HUDEP-2 (cell line): ENCODE results near the gene RASSF5.

Experiments used
- DNase-seq, 76 experiments: peaks; one replicate each; lab custom pipeline; 2025; ENCODE audit not compliant: unreplicated experiment in 76 of 76; lab: John Stamatoyannopoulos, UW

Gene RASSF5

GRCh38 chr1:206540044-206540780, 32.9 kb downstream of the RASSF5 start:
- DNase-seq = no peak

DNA sequence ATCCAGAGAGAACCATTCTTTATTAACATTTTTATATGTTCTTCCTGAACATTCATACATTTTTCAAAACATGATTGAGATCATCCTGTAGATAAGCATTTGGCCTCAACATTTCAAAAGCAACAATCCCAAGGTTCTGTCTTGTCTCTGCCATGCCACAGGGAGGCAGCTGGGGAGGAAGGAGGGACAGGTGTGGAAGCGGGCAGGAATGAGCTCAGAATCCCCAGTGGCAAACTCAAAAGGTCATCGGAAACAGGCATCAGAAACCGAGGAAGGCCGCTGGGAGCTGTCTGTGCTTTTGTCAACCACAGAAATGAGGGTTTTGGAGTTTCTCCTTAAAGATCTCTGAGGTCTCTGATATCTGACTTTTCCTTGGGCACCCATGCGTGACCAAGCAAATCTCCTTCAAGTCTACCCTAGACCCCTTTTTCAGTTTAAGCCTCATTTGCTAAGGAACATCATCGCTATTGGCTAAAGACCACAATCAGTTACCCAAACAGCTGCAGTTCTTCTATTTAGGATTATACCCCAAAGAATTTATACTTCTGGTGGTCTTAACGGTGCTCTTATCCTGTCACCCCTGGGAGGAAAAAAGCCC, 34.0 kb downstream of the RASSF5 start:
- no peak for DNase-seq

GRCh38 chr1:206544562-206545257, 37.4 kb downstream of the RASSF5 start:
- DNase-seq = peak in 54 of 76 experiments; percentile 4 to 73 (median 38)

- DNase-seq = no peak
Observed at GRCh38 chr1:206545351-206545750, 38.0 kb downstream of the RASSF5 start.

- DNase-seq = no peak
Observed at GRCh38 chr1:206547104-206547503, 39.8 kb downstream of the RASSF5 start.

DNA sequence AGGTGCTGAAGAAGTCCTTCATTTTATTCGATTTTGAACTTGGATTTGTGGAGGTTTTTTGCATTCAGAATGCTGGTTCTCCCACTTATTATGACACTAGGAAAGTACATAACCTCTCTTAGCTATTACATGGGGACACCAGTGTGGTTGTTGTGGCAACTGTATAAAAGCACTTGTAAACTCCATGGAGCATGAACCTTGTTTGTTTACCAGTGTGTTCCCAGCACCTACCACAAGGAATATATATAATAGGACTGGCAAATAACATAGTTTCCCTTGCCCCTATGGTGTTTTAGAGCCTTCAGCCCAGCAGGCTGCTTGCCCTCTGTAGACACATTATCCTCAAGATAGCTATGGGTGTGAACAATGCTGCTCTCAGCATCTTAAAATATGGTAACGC, 43.1 kb downstream of the RASSF5 start:
- no peak for DNase-seq

DNA sequence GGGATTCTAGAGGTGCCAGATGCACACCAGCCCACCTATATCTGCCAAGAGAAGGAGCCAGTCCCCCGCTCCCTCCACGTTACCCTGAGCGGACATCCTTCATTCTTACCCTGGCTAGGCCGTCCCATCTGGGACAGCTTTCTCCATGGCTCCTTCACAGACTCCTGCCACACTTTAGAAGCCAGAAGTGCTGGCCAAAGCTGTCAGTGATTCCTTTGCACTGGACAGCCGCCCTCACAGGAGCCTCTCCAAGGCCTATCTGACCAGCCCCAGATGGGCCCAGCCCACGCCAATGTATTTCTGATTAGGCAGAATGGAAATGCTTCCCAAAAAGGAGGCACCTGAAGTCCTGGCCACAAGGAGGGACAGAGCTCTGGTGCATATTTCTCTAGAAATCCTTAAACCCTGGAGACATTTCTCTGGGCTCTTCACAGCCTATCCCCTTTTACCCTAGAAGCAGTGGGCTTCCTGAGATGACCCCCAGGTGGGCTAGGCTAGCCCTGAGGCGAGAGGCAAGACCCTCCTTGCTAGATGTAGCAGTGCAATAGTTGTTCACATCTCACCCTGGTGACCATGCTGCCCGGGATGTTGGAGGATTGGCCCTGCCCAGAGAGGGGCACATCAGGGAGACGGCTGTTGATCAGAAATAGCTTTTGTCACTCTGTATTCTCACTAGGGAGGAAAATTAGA, 44.1 kb downstream of the RASSF5 start:
- DNase-seq = peak in 1 of 76 experiments; percentile 27

GRCh38 chr1:206551986-206552326, 44.6 kb downstream of the RASSF5 start:
- DNase-seq = no peak

GRCh38 chr1:206554211-206554610, 46.9 kb downstream of the RASSF5 start:
- DNase-seq = no peak

DNA sequence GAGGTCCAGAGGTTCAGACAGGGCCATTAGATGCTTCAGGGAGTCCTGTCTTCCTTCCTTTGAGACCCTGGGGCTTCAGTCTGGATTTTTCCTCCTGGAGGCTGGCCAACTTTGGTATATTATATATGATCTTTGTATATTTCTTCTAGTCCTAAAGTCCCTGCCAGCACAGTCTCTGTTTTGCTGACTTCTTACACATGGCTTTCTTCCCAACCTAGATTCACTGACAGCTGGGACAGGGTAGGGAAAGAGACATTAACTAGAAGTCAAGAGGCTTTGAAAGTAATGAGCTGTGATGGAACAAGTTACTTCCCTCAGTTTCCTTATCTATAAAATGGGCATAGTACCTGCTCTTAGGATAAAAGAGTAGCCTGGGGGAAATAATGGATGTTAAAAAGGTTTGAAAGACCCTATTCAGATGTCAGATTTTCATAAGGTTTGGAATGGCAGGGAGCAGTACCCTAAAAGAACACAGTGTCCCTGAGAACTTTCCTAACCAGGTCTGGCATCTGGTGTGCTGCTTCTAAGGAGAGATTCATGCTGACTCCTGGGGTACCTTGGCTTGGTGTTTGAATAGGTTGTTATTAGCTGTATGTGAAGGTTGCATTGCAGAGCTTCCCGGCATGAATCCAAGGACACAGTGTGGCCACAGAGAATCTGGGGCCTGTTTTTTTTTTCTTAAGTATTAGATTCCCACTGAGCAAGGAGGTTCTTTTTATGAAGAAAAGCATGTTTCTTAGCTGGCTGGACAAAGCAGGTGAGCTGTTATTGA, 47.6 kb downstream of the RASSF5 start:
- no peak for DNase-seq

GRCh38 chr1:206555473-206555935, 48.2 kb downstream of the RASSF5 start:
- peak in 63 of 76 experiments; percentile 8 to 80 (median 42) for DNase-seq

DNA sequence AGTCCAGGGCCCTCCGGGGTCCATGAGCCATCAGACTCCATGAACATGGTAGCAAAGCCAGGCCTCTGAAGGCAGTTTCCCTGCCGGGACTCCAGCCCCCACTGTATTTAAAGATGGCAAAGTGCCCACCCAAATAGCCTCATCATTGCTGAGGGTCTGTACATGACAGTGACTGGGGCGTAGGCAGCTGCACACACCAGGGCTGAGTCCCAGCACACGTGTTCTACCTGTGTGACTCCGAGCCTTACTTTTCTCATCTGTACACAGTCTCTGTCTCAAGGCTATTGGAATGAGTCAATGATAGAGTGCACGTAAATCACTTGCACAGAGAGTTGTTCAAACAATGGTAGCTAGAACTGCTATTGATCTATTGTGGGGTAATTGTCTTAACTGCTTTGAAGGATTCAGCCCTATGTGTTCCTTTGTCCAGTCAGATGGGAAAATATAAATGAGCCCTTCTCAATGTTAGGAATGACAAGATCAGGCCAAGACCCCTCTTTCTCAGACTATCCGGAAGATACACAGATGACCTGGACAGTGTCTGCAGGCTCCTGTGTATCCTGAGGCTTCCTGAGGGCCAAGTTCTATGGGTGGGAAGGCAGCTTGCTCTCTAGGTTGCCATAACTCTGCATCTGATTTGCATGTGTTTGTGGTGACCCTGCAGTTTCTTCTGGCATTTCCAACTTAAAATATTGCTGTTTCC, 48.9 kb downstream of the RASSF5 start:
- no peak for DNase-seq

- DNase-seq = peak in 66 of 76 experiments; percentile 15 to 80 (median 62)
Observed at GRCh38 chr1:206556750-206557635, 49.7 kb downstream of the RASSF5 start.

DNA sequence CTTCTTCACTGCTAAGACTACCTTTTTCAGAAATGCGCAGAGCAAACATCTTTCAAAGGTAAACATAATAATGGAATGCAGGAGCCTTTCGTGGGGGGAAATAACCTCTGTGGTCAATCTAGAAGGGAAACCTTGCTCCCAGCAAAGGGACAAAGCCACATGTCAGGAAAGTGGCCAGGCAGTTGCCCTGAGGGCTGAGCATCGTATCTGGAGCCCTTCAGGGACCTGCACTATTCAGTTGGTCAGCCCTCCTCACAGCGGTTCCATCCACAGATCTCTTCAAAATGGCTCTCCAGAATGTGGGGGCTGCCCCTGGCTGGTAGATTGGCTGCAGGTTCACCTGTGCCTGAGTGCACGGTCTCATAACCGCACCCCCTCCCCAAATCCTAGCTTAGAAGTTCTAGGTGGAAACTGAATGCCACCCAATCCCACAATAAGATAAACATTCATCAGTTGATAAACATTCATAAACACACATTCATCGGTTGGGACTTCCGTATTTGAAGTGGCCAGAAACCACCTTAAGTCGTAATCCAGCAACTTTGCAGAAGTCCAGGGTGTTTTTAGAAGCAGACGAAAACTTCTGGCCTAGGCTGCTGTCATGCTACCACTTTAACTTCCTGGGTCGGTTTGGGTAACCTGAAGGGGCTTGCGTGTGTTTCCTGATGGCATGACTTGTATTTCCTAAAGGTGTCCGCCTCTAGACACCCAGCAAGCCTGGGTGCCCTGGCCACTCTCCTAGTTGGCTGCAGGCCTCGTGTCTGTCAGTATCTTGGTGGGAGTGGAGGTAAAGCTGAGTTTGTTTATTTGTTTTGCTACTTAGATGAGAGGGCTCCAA, 50.5 kb downstream of the RASSF5 start:
- peak in 28 of 76 experiments; percentile 9 to 53 (median 21) for DNase-seq

DNA sequence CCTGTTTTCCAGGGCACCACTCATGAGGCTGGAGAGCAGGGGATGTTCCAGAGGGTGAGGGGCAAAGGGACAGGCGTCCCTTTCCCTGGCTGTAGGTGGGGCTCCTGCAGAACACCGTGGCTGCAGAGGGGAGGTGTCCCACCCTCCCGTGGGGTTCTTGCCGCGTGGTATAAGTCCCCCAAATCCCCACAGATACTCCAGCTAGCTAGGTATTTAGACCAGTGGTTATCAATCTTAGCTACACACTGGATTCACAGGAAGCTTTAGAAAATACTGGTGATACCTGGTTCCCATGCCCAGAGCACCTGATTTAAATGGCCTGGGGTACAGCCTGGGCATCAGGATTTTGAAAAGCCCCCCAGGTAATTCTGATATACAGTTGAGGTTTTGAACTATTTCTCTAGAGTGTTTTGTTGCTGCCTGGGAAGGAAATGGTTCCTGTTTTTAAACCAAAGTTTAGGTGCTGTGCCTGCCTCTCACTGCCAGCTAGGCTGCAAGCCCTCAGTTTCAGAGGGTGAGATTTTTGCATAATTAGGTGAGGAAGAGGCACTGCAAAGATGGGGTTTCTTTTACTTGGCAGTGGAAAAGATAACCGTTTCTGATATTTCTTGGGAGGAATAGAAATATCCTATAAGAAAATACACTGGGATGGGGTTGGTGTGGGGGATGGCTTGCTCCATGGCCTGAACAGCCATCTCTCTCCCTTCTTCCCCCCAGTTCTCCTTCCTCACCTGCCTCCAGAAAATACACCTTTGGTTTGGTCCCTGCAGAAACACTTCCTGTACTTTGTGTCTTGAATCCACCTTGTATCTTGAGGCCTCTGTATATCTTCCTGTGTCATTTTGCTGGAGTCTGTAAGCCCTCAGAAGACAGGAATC, 51.7 kb downstream of the RASSF5 start:
- no peak for DNase-seq

DNA sequence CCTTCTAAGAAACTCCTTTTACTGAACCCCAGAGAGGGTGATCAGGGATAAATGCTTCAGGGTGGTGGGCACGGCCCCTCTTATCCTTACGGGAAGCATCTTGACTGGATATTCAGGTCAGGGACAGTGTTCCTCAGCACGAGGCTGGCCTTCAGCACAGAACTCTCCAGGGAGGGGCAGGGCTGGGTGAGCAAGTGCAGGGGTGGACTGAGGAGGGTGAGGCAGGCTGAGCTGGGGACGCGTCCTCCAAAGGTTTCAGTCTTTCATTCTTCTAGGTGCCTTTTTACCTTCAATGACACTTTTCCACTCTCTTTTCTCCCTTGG, 52.3 kb downstream of the RASSF5 start:
- peak in 27 of 76 experiments; percentile 2 to 48 (median 22) for DNase-seq
